ENCODE results near the gene ZDHHC19.

ZDHHC19 gene

GRCh38 chr3:196164576-196164975, 46.6 kb downstream of the ZDHHC19 start:
- no peak for DNase-seq (ENCODE audit: low read depth)
- TF ChIP-seq CTCF (IDR thresholded peaks at IDR 0.05; ENCODE audit: low read depth, low read length, missing control alignments), result no peak
- H3K4me3 ChIP-seq (ENCODE audit: low read depth, low read length), result no peak overlapping the region

GRCh38 chr3:196163666-196164493, 47.3 kb downstream of the ZDHHC19 start:
- TF ChIP-seq CTCF (IDR thresholded peaks at IDR 0.05; ENCODE audit: low read depth, low read length, missing control alignments), result no peak
- no peak for DNase-seq (ENCODE audit: low read depth)
- no peak overlapping the region for H3K4me3 ChIP-seq (ENCODE audit: low read depth, low read length)

DNA sequence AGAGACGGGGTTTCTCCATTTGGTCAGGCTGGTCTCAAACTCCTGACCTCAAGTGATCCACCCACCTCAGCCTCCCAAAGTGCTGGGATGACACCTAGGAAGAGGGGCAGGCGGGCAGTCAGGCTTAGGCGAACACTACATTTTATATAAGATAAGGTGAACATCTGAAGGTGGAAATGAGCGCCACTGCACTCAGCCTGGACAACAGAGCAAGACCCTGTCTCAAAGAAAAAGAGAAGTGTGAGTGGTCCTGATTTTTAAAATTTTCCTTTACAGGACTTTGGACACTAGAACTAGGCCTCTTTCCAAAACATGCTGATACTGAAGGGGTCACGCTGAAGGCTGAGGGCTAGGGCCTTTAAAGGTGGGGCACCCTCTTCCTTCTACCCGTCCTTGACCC, 48.0 kb downstream of the ZDHHC19 start:
- no peak for TF ChIP-seq CTCF (IDR thresholded peaks at IDR 0.05; ENCODE audit: low read depth, low read length, missing control alignments)
- DNase-seq (ENCODE audit: low read depth), result no peak
- H3K4me3 ChIP-seq (ENCODE audit: low read depth, low read length), result no peak overlapping the region

DNA sequence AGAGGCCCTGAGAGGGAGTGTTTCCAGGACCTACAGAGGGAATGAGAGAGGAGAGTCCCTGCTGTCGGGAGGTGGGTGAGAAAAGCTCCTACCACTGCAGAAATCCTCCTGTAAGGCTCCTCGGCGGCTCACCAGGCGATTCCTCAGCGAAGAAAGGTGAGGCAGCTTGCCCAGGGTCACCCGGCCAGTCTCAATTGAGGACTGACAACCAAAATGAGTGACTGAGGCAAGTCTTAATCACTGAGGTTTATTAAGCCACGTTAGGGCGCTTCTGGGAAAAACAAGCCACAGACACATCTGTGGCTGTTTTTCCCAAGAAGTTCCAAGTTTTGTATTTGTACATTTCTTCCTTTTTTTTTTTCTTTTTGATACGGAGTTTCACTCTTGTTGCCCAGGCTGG, 48.5 kb downstream of the ZDHHC19 start:
- no peak for DNase-seq (ENCODE audit: low read depth)
- no peak for TF ChIP-seq CTCF (IDR thresholded peaks at IDR 0.05; ENCODE audit: low read depth, low read length, missing control alignments)
- H3K4me3 ChIP-seq (ENCODE audit: low read depth, low read length), result no peak overlapping the region

DNA sequence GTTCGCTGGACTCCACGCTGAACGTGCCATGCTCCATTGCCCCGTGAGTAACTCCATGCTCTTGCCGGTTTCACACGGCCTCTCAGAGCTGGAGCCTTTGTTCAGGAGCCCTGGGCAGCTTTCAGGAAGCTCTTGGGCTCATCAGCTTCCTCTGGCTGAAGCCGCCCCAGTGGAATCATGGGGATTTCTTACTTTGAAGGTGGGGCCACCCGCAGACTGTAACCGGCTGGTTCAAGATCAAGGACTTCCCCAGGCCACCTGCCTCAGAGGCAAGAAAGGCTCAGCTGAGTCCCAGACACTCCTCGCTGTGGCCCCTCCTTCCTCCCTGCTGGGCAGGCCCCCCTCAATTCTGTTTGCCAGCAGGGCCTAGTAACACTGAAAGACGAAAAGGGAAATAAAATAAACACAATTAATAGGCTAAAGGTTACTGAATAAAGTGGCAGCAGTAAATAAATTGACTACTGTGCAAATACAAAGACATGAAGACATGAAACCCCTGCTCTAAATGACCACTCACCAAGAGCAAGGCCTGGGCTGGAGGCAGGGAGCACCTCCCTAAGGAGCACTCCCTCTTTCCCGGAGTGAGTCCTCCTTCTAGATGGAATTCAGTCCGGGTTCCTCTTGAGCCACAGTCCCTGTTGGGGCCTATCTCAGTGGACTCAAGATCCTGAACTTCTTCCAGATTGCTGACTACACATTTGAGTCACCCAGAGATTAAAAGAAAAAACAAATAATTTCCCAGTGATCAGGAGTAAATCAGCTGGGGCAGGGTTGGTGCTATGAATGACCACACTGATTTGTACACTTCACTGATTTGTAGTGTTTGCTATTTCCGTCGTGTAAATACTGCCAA, 51.0 kb downstream of the ZDHHC19 start:
- H3K4me3 ChIP-seq (ENCODE audit: low read depth, low read length), result no peak overlapping the region
- DNase-seq (ENCODE audit: low read depth), result peak; percentile 72
- no peak for TF ChIP-seq CTCF (IDR thresholded peaks at IDR 0.05; ENCODE audit: low read depth, low read length, missing control alignments)

DNA sequence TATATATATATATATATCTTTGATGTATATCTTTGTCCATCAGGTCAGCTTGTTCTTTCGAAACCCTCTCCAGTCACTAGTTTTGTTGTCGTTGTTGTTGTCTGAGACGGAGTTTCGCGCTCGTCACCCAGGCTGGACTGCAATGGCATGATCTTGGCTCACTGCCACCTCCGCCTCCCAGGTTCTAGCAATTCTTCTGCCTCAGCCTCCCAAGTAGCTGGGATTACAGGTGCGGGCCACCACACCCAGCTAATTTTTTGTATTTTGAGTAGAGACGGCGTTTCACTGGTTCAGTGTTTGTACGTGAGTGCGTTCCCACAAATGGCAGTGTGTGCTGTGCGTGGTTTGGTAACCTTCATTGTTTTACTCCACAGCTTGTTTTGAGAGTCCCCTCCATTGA, 51.7 kb downstream of the ZDHHC19 start:
- H3K4me3 ChIP-seq (ENCODE audit: low read depth, low read length), result no peak overlapping the region
- no peak for TF ChIP-seq CTCF (IDR thresholded peaks at IDR 0.05; ENCODE audit: low read depth, low read length, missing control alignments)
- no peak for DNase-seq (ENCODE audit: low read depth)
